PC-3 (cell line): Measurements from ENCODE around the gene ACER3. TPM values are rescaled to one million over a fixed set of nuclear protein-coding genes. Genes with fewer than 3 reads are reported as not detected.

Experiments
- ATAC-seq: fragments of 200-7000 bp; cut with Tn5 transposase; 2 replicates; pipeline ENCODE4 v1.9.1; 2020; ENCODE audit warnings: mild to moderate bottlenecking, moderate library complexity
- BruUV-seq: library from RNA; stranded (reverse); fragments of 400-500 nt; replicated peaks from 2 replicates; lab custom pipeline; 2021; lab: Mats Ljungman, UMichigan
- CTCF ChIA-PET: fragments of 300-600 bp; sonication (Branson Sonifier 250); formaldehyde crosslinking; loops from one replicate; lab custom pipeline; 2022; ENCODE audit warnings: antibody characterized with exemption; lab: Charles Lee
- POLR2A ChIA-PET: fragments of 300-600 bp; sonication (Branson Sonifier 250); formaldehyde crosslinking; loops from one replicate; lab custom pipeline; 2022; ENCODE audit warnings: antibody characterized with exemption; ENCODE audit not compliant: unreplicated experiment; lab: Charles Lee
- DNase-seq: peaks from one replicate; pipeline ENCODE4 v3.0.0-alpha.2; 2015
- H2AFZ ChIP-seq: fragments of 300-600 bp; sonication (generic); 2 replicates; pipeline ENCODE4 v1.6.0; 2016; ENCODE audit warnings: antibody characterized with exemption, low read length
- H3F3A ChIP-seq: fragments of 300-600 bp; sonication (generic); one replicate; pipeline ENCODE4 v1.6.0; 2017; ENCODE audit warnings: antibody characterized with exemption, low read length, control low read depth, mild to moderate bottlenecking; ENCODE audit not compliant: unreplicated experiment
- H3K27ac ChIP-seq: fragments of 300-600 bp; sonication (generic); 2 replicates; pipeline ENCODE4 v1.5.1; 2016; ENCODE audit warnings: mild to moderate bottlenecking, low read length
- H3K27me3 ChIP-seq: fragments of 300-600 bp; sonication (generic); 2 replicates; pipeline ENCODE4 v1.6.1; 2016; ENCODE audit warnings: low read length, mixed read lengths
- H3K36me3 ChIP-seq: fragments of 300-600 bp; sonication (generic); 2 replicates; pipeline ENCODE4 v1.6.1; 2016; ENCODE audit warnings: low read depth, mixed run types, low read length, mixed read lengths
- H3K4me1 ChIP-seq: fragments of 300-600 bp; sonication (generic); 2 replicates; pipeline ENCODE4 v1.5.1; 2016; ENCODE audit warnings: low read length; ENCODE audit not compliant: insufficient read depth
- H3K4me2 ChIP-seq: fragments of 300-600 bp; sonication (generic); 2 replicates; pipeline ENCODE4 v1.6.0; 2016; ENCODE audit warnings: low read length
- H3K4me3 ChIP-seq: fragments of 300-600 bp; sonication (generic); 2 replicates; pipeline ENCODE4 v1.5.1; 2016; ENCODE audit warnings: mild to moderate bottlenecking, low read length, mixed read lengths
- H3K79me2 ChIP-seq: fragments of 300-600 bp; sonication (generic); 2 replicates; pipeline ENCODE4 v1.6.1; 2017; ENCODE audit warnings: low read length, mixed read lengths
- H3K9ac ChIP-seq: fragments of 300-600 bp; sonication (generic); 2 replicates; pipeline ENCODE4 v1.6.0; 2016; ENCODE audit warnings: mild to moderate bottlenecking, low read length
- H3K9me2 ChIP-seq: fragments of 300-600 bp; sonication (generic); replicated peaks from 2 replicates; pipeline ENCODE4 v1.6.1; 2016; ENCODE audit warnings: mixed run types, low read length, mixed read lengths
- H3K9me3 ChIP-seq: fragments of 300-600 bp; sonication (generic); 2 replicates; pipeline ENCODE4 v1.6.1; 2016; ENCODE audit warnings: low read length, mixed read lengths
- H4K20me1 ChIP-seq: fragments of 300-600 bp; sonication (generic); 2 replicates; pipeline ENCODE4 v1.6.1; 2016; ENCODE audit warnings: low read length, mixed read lengths
- CTCF ChIP-seq: fragments of 300-600 bp; sonication (generic); conservative IDR thresholded peaks from 2 replicates; pipeline ENCODE4 v1.5.1; 2017; ENCODE audit warnings: antibody characterized with exemption, low read depth, mild to moderate bottlenecking, low read length
- EZH2 ChIP-seq: fragments of 300-600 bp; sonication (generic); IDR thresholded peaks from one replicate; pipeline ENCODE4 v1.6.1; 2017; ENCODE audit warnings: antibody characterized with exemption, mild to moderate bottlenecking, low read length; ENCODE audit not compliant: unreplicated experiment
- EZH2phosphoT487 ChIP-seq: fragments of 300-600 bp; sonication (generic); IDR thresholded peaks from 2 replicates; pipeline ENCODE4 v1.6.1; 2018; ENCODE audit warnings: mild to moderate bottlenecking, antibody characterized with exemption, low read length, borderline replicate concordance
- intact Hi-C: fragments of 100-400 bp; cut with micrococcal nuclease; formaldehyde crosslinking; loops from 2 replicates; pipeline ENCODE4 v1.9.0; 2023
- total RNA-seq: library from RNA; depleted of rRNA; stranded (reverse); fragments of >200 nt; gene quantifications from 2 replicates; pipeline ENCODE4 v1.2.3, GENCODE V29; 2014

ACER3 gene
- total RNA-seq, 1 experiment from 2014 or later, result 17.3 TPM

GRCh38 chr11:77054084-77054483 lies 193.4 kb downstream of the ACER3 start:
- no peaks in the 10 kb centered on the region for H3K4me1 ChIP-seq
- no peak for TF ChIP-seq EZH2phosphoT487
- no peak for TF ChIP-seq EZH2
- no peak for TF ChIP-seq CTCF
- H3K27ac ChIP-seq, result no peak overlapping the region
- no peaks in the 10 kb centered on the region for H4K20me1 ChIP-seq
- ChIA-PET POLR2A (interaction anchor here (0.5 kb wide), 1 partner anchor 1491 kb away, joined by 3 read pairs; no protein-coding TSS in a partner anchor), CTCF (no interaction called here)
- no peak for ATAC-seq
- intact Hi-C loops, result no loop called here
- no TSS peak for BruUV-seq
- H2AFZ ChIP-seq, result no peak overlapping the region
- no peak overlapping the region for H3K4me3 ChIP-seq
- DNase-seq, result no peak
- H3K36me3 ChIP-seq, result no peaks in the 10 kb centered on the region
- no peaks in the 10 kb centered on the region for H3K27me3 ChIP-seq
- H3F3A ChIP-seq, result no peaks in the 10 kb centered on the region
- no peak overlapping the region for H3K9ac ChIP-seq
- H3K9me2 ChIP-seq, result no peaks in the 10 kb centered on the region
- H3K79me2 ChIP-seq, result no peaks in the 10 kb centered on the region
- peaks cover 15% of the 10 kb centered on the region; the same call in 1 of the 2 replicates for H3K9me3 ChIP-seq
- H3K4me2 ChIP-seq, result no peak overlapping the region

- Histone ChIP-seq H3F3A (no peaks in the 10 kb centered on the region), H3K79me2 (no peaks in the 10 kb centered on the region), H2AFZ (no peak overlapping the region), H3K9me2 (no peaks in the 10 kb centered on the region), H3K9me3 (peaks cover 15% of the 10 kb centered on the region; the same call in 1 of the 2 replicates), H3K4me2 (no peak overlapping the region), H3K4me1 (no peaks in the 10 kb centered on the region), H3K27ac (no peak overlapping the region), H3K27me3 (no peaks in the 10 kb centered on the region), H3K4me3 (no peak overlapping the region), H3K9ac (no peak overlapping the region), H3K36me3 (no peaks in the 10 kb centered on the region), H4K20me1 (no peaks in the 10 kb centered on the region)
- intact Hi-C loops, result no loop called here
- ATAC-seq, result no peak
- TF ChIP-seq CTCF (no peak), EZH2 (no peak), EZH2phosphoT487 (no peak)
- POLR2A ChIA-PET, result no interaction called here
- DNase-seq, result no peak
- no TSS peak for BruUV-seq
- CTCF ChIA-PET, result no interaction called here
Observed at GRCh38 chr11:77055101-77055561, 194.4 kb downstream of the ACER3 start.

- H3K36me3 ChIP-seq, result no peaks in the 10 kb centered on the region
- H4K20me1 ChIP-seq, result no peaks in the 10 kb centered on the region
- no peak overlapping the region for H3K4me3 ChIP-seq
- no TSS peak for BruUV-seq
- intact Hi-C loops, result no loop called here
- H3K27ac ChIP-seq, result no peak overlapping the region
- H3K9ac ChIP-seq, result no peak overlapping the region
- H3K9me2 ChIP-seq, result no peaks in the 10 kb centered on the region
- no peak for DNase-seq
- POLR2A ChIA-PET, result no interaction called here
- ATAC-seq, result no peak
- H3K4me2 ChIP-seq, result no peak overlapping the region
- no peaks in the 10 kb centered on the region for H3K27me3 ChIP-seq
- H3K79me2 ChIP-seq, result no peaks in the 10 kb centered on the region
- peaks cover 15% of the 10 kb centered on the region; the same call in 1 of the 2 replicates for H3K9me3 ChIP-seq
- no peaks in the 10 kb centered on the region for H3F3A ChIP-seq
- TF ChIP-seq EZH2 (no peak), EZH2phosphoT487 (no peak), CTCF (no peak)
- CTCF ChIA-PET, result no interaction called here
- no peaks in the 10 kb centered on the region; the same call in 1 of the 2 replicates for H3K4me1 ChIP-seq
- no peak overlapping the region for H2AFZ ChIP-seq
Observed at GRCh38 chr11:77055913-77056312, 195.2 kb downstream of the ACER3 start.
